GM23338 (cell line): ENCODE data around the gene HOXA2.

Experiments used
- CREB1 ChIP-seq: fragments of 250-450 bp; sonication (Bioruptor Pico); IDR thresholded peaks from 2 replicates; pipeline ENCODE4 v1.5.0; 2020; ENCODE audit warnings: low read depth, mild to moderate bottlenecking, moderate library complexity
- ETS1 ChIP-seq: IDR thresholded peaks from 2 replicates; pipeline ENCODE4 v1.6.1; 2016; ENCODE audit warnings: antibody characterized with exemption
- POLR2AphosphoS5 ChIP-seq: IDR thresholded peaks from 2 replicates; pipeline ENCODE4 v1.6.1; 2016; ENCODE audit warnings: antibody characterized with exemption, low read depth
- REST ChIP-seq: IDR thresholded peaks from one replicate; pipeline ENCODE4 v1.6.1; 2018; ENCODE audit warnings: antibody characterized with exemption; ENCODE audit not compliant: unreplicated experiment
- STAT1 ChIP-seq: IDR thresholded peaks from one replicate; pipeline ENCODE4 v1.6.1; 2016; ENCODE audit warnings: antibody characterized with exemption; ENCODE audit not compliant: unreplicated experiment
- TF ChIP-seq, protein P1 (sequence below), 2 experiments: fragments of 200-600 bp in 1 of 2; sonication (generic) in 1 of 2; conservative IDR thresholded peaks; 2 replicates each; pipeline versions ENCODE4 v1.5.1 to v1.6.1; 2016 to 2017; ENCODE audit warnings: antibody characterized with exemption in 2 of 2, low read depth in 2 of 2, mild to moderate bottlenecking in 2 of 2, moderate library complexity in 1 of 2

GRCh38 chr7:27083646-27084045, 18.8 kb downstream of the HOXA2 start:
- TF ChIP-seq, protein P1, sequence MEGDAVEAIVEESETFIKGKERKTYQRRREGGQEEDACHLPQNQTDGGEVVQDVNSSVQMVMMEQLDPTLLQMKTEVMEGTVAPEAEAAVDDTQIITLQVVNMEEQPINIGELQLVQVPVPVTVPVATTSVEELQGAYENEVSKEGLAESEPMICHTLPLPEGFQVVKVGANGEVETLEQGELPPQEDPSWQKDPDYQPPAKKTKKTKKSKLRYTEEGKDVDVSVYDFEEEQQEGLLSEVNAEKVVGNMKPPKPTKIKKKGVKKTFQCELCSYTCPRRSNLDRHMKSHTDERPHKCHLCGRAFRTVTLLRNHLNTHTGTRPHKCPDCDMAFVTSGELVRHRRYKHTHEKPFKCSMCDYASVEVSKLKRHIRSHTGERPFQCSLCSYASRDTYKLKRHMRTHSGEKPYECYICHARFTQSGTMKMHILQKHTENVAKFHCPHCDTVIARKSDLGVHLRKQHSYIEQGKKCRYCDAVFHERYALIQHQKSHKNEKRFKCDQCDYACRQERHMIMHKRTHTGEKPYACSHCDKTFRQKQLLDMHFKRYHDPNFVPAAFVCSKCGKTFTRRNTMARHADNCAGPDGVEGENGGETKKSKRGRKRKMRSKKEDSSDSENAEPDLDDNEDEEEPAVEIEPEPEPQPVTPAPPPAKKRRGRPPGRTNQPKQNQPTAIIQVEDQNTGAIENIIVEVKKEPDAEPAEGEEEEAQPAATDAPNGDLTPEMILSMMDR (conservative IDR thresholded peaks at IDR 0.05; ENCODE audit: low read depth in 2 of 2): no peak
- TF ChIP-seq ETS1: no peak
- TF ChIP-seq POLR2AphosphoS5: no peak
- TF ChIP-seq REST: no peak
- TF ChIP-seq STAT1: no peak
- TF ChIP-seq CREB1 (CRISPR knock-in tag): no peak
